ENCODE data around the gene TLDC2. TPM values are rescaled to one million over a fixed set of nuclear protein-coding genes. Genes with fewer than 3 reads are reported as not detected.

The TLDC2 gene
- total RNA-seq, 1 experiment from 2014 or later = 0.32 TPM

GRCh38 chr20:36865861-36866149 lies 10.1 kb upstream of the TLDC2 start:
- Histone ChIP-seq H3K79me2 (ENCODE audit: insufficient read depth, low read length) (peaks cover 12% of the 10 kb centered on the region; the same call in 1 of the 2 replicates), H3K27me3 (ENCODE audit: insufficient read depth, low read length) (no peaks in the 10 kb centered on the region), H3K4me1 (ENCODE audit: control insufficient read depth in 1 of 2, insufficient read depth in 2 of 2, low read length in 2 of 2) (peaks cover 16 to 31% of the 10 kb centered on the region in 2 experiments), H2AFZ (ENCODE audit: low read depth, low read length, poor library complexity, severe bottlenecking) (no peak overlapping the region), H3K9me3 (ENCODE audit: control insufficient read depth in 1 of 2, insufficient read depth in 1 of 2, low read depth in 1 of 2, low read length in 2 of 2) (no peaks in the 10 kb centered on the region), H4K20me1 (ENCODE audit: insufficient read depth) (no peaks in the 10 kb centered on the region), H3K36me3 (ENCODE audit: control insufficient read depth in 1 of 2, insufficient read depth in 2 of 2, low read length in 2 of 2) (no peaks in the 10 kb centered on the region), H3K4me3 (replicated peaks in 1 of 2; ENCODE audit: low read depth in 1 of 2, low read length in 2 of 2) (no peak overlapping the region), H3K9ac (ENCODE audit: low read length) (no peak overlapping the region), H3K9me2 (ENCODE audit: insufficient read depth) (no peaks in the 10 kb centered on the region), H3K4me2 (ENCODE audit: low read length) (no peak overlapping the region), H3K27ac (ENCODE audit: low read depth, low read length) (no peak overlapping the region)
- POLR2A ChIA-PET = no interaction called here
- DNase-seq (ENCODE audit: low read depth, low spot score) (no peak), ATAC-seq (no peak)
- intact Hi-C loops (cut with micrococcal nuclease) = no loop called here
- RAD21 ChIA-PET (ENCODE audit: low non-redundant PET in 1 of 2, low total read pairs in 2 of 2, uncharacterized antibody in 2 of 2, unreplicated experiment in 2 of 2) = no interaction called here
- BruUV-seq (replicated peaks) = no TSS peak
- CTCF ChIA-PET = no interaction called here
- TF ChIP-seq TCF7L2 (IDR thresholded peaks at IDR 0.05; ENCODE audit: borderline replicate concordance, extremely low read depth, insufficient read depth, insufficient read length) (no peak), MAX (IDR thresholded peaks at IDR 0.05) (no peak), FOSL1 (IDR thresholded peaks at IDR 0.05; ENCODE audit: low read depth) (no peak), ZNF274 (IDR thresholded peaks at IDR 0.05; ENCODE audit: low read depth, low read length) (no peak), CEBPB (IDR thresholded peaks at IDR 0.05; ENCODE audit: low read depth) (no peak), SIN3A (IDR thresholded peaks at IDR 0.05; ENCODE audit: low read depth) (no peak), POLR2A (IDR thresholded peaks at IDR 0.05; ENCODE audit: borderline replicate concordance, extremely low read depth, insufficient read depth, insufficient read length) (no peak), RAD21 (IDR thresholded peaks at IDR 0.05; ENCODE audit: low read depth) (no peak), EZH2phosphoT487 (IDR thresholded peaks at IDR 0.05; ENCODE audit: borderline replicate concordance) (no peak), EZH2 (IDR thresholded peaks at IDR 0.05) (no peak)

GRCh38 chr20:36866164-36866563 lies 9.8 kb upstream of the TLDC2 start:
- Histone ChIP-seq H3K27ac (ENCODE audit: low read depth, low read length) (no peak overlapping the region), H3K4me2 (ENCODE audit: low read length) (no peak overlapping the region), H3K9me3 (ENCODE audit: control insufficient read depth in 1 of 2, insufficient read depth in 1 of 2, low read depth in 1 of 2, low read length in 2 of 2) (no peaks in the 10 kb centered on the region), H3K4me3 (replicated peaks in 1 of 2; ENCODE audit: low read depth in 1 of 2, low read length in 2 of 2) (no peak overlapping the region), H3K36me3 (ENCODE audit: control insufficient read depth in 1 of 2, insufficient read depth in 2 of 2, low read length in 2 of 2) (no peaks in the 10 kb centered on the region), H3K4me1 (ENCODE audit: control insufficient read depth in 1 of 2, insufficient read depth in 2 of 2, low read length in 2 of 2) (peaks cover 16 to 27% of the 10 kb centered on the region in 2 experiments), H4K20me1 (ENCODE audit: insufficient read depth) (no peaks in the 10 kb centered on the region), H3K79me2 (ENCODE audit: insufficient read depth, low read length) (peaks cover 8% of the 10 kb centered on the region; the same call in 1 of the 2 replicates), H3K9me2 (ENCODE audit: insufficient read depth) (no peaks in the 10 kb centered on the region), H2AFZ (ENCODE audit: low read depth, low read length, poor library complexity, severe bottlenecking) (no peak overlapping the region), H3K27me3 (ENCODE audit: insufficient read depth, low read length) (no peaks in the 10 kb centered on the region), H3K9ac (ENCODE audit: low read length) (no peak overlapping the region)
- no TSS peak for BruUV-seq (replicated peaks)
- no peak for DNase-seq (ENCODE audit: low read depth, low spot score)
- RAD21 ChIA-PET (ENCODE audit: low non-redundant PET in 1 of 2, low total read pairs in 2 of 2, uncharacterized antibody in 2 of 2, unreplicated experiment in 2 of 2) = no interaction called here
- intact Hi-C loops (cut with micrococcal nuclease) = no loop called here
- CTCF ChIA-PET = no interaction called here
- no peak for ATAC-seq
- POLR2A ChIA-PET = no interaction called here
- TF ChIP-seq TCF7L2 (IDR thresholded peaks at IDR 0.05; ENCODE audit: borderline replicate concordance, extremely low read depth, insufficient read depth, insufficient read length) (no peak), SP1 (IDR thresholded peaks at IDR 0.05; ENCODE audit: low read depth) (no peak), ZBTB33 (IDR thresholded peaks at IDR 0.05; ENCODE audit: extremely low read depth, insufficient replicate concordance, low read length) (no peak), SIN3A (IDR thresholded peaks at IDR 0.05; ENCODE audit: low read depth) (no peak), YY1 (IDR thresholded peaks at IDR 0.05; ENCODE audit: extremely low read depth, insufficient replicate concordance, low read depth, low read length) (no peak), EZH2phosphoT487 (IDR thresholded peaks at IDR 0.05; ENCODE audit: borderline replicate concordance) (no peak), CEBPB (IDR thresholded peaks at IDR 0.05; ENCODE audit: low read depth) (no peak), EZH2 (IDR thresholded peaks at IDR 0.05) (no peak), FOSL1 (IDR thresholded peaks at IDR 0.05; ENCODE audit: low read depth) (no peak), SRF (IDR thresholded peaks at IDR 0.05; ENCODE audit: low read depth) (no peak), REST (IDR thresholded peaks at IDR 0.05; ENCODE audit: low read depth) (no peak), MAX (IDR thresholded peaks at IDR 0.05) (no peak)
